ENCODE data around the gene MCF2L.
"Not testable (repeated sequence)": the region's sequence is repeated elsewhere in the genome, so short reads cannot be mapped to it uniquely, and the experiment has no call there.

MCF2L gene, protein sequence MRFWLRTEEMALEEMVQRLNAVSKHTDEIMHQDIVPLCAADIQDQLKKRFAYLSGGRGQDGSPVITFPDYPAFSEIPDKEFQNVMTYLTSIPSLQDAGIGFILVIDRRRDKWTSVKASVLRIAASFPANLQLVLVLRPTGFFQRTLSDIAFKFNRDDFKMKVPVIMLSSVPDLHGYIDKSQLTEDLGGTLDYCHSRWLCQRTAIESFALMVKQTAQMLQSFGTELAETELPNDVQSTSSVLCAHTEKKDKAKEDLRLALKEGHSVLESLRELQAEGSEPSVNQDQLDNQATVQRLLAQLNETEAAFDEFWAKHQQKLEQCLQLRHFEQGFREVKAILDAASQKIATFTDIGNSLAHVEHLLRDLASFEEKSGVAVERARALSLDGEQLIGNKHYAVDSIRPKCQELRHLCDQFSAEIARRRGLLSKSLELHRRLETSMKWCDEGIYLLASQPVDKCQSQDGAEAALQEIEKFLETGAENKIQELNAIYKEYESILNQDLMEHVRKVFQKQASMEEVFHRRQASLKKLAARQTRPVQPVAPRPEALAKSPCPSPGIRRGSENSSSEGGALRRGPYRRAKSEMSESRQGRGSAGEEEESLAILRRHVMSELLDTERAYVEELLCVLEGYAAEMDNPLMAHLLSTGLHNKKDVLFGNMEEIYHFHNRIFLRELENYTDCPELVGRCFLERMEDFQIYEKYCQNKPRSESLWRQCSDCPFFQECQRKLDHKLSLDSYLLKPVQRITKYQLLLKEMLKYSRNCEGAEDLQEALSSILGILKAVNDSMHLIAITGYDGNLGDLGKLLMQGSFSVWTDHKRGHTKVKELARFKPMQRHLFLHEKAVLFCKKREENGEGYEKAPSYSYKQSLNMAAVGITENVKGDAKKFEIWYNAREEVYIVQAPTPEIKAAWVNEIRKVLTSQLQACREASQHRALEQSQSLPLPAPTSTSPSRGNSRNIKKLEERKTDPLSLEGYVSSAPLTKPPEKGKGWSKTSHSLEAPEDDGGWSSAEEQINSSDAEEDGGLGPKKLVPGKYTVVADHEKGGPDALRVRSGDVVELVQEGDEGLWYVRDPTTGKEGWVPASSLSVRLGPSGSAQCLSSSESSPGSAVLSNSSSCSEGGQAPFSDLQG

GRCh38 chr13:112968910-112969691 lies at the start of gene MCF2L:
TSS of gene MCF2L (plus strand) at chr13:112969214. CDS start at chr13:112969380, 166 bp downstream.
- DNase-seq: peak; percentile 57

DNA sequence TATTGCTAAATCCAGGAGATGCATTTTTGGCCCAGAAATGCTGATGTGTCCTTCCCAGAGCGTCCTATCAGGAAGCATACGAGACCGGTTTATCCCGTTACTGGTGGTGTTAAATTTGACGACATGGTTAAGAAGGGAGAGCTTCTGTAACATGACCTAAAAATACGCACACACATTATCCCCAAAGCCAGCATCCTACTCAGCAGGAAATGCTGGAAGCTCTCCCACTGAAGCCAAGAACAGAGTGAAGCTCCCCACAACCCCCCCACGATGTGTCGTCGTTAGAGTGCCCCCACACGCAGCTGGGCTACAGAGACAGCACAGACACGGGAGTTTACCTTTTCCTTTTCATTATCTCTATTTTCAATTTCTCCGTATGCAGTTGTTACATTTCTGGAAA lies 45.1 kb upstream of the MCF2L start:
- no peak for DNase-seq

GRCh38 chr13:112924365-112924764 lies 44.6 kb upstream of the MCF2L start:
- no peak for DNase-seq

DNA sequence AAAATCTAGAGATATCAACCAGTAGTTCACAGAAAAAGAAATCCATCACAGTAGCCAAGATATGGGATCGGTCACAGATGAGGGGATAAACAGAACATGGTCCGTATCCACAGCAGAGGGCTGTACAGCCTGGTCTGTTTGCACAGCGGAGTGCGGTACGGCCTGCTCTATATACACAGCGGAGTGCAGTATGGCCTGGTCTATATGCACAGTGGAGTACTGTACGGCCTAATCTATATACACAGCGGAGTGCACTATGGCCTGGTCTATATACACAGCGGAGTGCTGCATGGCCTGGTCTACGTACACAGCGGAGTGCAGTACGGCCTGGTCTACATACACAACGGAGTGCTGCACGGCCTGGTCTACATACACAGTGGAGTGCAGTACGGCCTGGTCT lies 43.0 kb upstream of the MCF2L start:
- DNase-seq: no peak

DNA sequence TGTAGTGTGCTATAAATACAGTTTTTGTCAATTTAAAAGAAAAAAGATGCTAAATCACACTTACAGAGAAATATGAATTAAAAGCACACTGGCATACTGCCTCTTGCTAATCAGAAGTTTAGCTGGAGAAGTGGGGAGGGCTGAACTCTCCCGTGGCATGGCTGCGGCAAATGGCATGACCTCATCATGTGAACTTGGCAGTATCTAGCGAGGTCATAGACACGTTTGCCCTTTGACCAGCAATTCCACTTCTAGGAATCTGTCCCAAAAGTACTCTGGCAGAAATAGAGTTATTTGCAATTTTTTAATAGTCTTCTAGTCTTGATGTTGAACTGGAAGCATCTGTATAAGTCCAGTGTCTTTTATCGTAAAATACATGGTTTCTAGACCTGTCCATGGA lies 42.0 kb upstream of the MCF2L start:
- no peak for DNase-seq

DNA sequence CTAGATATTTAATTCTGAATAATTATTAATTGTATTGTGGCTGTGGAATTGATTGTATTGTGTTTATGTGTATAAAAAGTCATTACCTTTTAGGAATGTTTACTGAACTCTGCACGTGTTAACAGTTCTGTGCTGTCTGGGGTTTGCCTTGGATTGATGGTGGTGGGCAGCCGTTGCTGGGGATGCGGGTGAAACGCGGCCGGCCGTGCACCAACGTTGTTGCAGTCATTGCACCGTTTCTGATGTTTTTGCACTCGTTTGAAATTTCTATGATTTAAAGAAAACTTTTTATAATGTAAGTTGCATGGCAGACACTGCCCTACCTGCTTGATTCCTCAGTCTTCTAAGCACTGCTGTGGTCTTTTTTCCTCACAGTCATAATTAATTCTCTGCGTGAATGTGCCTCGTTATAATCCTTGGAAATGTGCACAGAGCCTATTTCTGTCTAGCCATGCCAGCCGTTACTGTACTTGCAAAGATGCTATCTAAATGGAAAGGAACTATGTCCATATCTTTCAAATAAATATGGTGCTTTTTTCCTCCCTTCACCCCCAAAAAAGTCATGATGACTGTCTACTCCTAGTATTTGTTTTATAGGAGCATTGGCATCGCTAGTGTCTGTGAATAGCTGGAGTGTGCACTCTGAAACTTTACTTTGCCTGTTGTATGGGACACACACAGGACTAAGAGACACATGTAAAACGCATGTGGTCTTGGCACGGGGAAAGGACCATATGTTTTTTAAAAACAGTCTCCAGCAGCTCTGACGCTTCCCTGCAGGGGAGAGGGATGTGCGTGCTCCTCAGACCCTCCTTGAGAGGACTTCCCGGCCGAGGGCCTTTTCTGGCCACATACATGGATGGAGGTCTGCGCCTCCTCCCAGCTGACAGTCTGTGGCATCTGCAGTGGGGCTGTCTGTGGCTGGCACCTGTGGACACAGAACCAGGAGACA lies 40.7 kb upstream of the MCF2L start:
- DNase-seq: no peak

GRCh38 chr13:112928972-112929782 lies 39.8 kb upstream of the MCF2L start:
- no peak for DNase-seq

DNA sequence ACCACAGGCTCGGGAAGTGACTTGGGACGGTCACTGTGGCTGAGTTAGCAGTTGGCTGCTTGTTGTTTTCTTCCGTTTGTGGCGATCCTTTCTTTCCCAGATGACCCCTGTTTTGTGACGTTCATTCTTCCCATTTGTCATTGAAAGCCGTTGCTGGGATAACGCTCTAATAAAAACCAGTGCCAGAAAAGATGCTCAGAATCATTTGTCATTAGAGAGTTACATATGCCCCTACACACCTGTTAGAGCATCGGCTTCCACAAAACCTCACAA lies 39.3 kb upstream of the MCF2L start:
- no peak for DNase-seq

- DNase-seq: no peak
Measured at GRCh38 chr13:112930192-112930591, 38.8 kb upstream of the MCF2L start.

GRCh38 chr13:112931028-112931934 lies 37.7 kb upstream of the MCF2L start:
- peak; percentile 63 for DNase-seq

- DNase-seq: no peak
Measured at GRCh38 chr13:112932971-112933370, 36.0 kb upstream of the MCF2L start.

DNA sequence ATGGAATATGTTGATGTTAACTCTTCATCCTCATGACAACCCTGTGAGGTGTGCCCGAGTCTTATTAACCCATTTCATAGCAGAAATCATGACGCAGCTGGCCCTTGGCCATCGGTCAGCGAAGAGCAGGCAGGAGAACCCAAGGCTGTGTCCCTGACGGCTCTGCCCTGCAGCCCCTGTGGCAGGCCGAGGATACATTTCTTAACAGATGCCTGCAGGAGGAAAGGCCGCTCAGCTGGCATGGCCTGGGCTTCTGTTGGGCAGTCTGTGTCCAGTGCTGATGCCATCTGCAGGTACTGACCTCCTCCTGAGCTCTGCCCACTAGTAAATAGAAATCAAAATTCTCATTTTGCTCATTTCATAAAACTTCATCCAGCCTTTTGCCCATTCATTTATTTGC lies 35.4 kb upstream of the MCF2L start:
- DNase-seq: no peak

- no peak for DNase-seq
Measured at GRCh38 chr13:112934078-112934477, 34.9 kb upstream of the MCF2L start.

GRCh38 chr13:112938680-112939079 lies 30.3 kb upstream of the MCF2L start:
- no peak for DNase-seq

DNA sequence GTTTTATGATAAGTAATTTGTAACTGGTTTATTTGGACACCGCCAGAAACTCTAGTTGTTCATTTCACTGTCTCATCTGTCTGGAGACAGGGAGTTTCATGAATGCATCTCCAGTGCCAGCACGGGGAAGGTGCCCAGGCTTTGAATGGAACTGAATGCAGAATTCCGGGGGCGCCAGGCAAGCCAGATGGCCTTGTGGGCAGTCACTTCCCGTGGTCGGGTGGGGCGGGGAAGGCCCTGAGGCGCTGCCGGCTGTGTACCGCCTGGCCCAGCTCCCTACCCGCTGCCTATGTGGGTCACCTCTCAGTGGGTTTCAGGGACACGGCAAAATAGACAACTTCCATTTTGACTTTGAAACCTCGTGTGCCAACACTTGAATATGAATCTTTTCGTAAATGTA lies 28.8 kb upstream of the MCF2L start:
- DNase-seq: no peak

DNA sequence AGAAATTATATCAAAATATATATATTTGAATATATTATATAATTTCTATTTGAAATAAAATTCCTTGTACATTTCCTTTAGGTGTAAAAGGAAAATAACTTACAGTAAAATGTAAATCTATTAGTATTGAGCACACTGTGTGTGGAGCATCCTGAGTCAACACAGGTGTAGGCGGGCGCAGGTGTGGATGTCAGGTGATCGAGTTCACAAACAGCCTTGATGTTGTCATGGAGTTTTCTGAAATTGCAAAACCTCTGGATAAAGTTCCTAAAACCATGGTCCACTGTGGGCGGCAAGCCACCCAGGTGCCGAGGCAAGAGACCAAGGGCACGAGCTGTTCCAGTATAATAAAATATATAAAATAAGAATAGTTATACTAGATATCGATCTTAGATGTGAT lies 27.7 kb upstream of the MCF2L start:
- no peak for DNase-seq

GRCh38 chr13:112941765-112942164 lies 27.2 kb upstream of the MCF2L start:
- DNase-seq: not testable (repeated sequence)

GRCh38 chr13:112942689-112943308 lies 26.2 kb upstream of the MCF2L start:
- peak; percentile 85 for DNase-seq

All from NCI-H2029 (cell line).